ENCODE measurements around the gene AACS.
"Not testable (repeated sequence)": the region's sequence is repeated elsewhere in the genome, so short reads cannot be mapped to it uniquely, and the experiment has no call there.

DNA sequence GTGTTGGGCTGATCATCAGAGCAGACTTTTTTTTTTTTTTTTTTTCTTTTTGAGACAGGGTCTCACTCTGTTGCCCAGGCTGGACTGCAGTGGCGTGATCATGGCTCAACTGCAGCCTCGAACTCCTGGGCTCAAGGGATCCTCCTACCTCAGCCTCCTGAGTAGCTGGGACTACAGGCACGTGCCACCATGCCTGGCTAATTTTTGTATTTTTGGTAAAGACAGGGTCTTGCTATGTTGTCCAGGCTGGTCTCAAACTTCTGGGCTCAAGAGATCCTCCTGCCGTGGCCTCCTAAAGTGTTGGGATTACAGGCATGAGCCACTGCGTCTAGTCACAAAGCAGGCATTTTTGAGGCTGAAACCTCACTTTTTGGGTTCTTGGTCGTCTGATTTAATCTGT lies 23.0 kb downstream of the AACS start:
- TF ChIP-seq, protein P1, sequence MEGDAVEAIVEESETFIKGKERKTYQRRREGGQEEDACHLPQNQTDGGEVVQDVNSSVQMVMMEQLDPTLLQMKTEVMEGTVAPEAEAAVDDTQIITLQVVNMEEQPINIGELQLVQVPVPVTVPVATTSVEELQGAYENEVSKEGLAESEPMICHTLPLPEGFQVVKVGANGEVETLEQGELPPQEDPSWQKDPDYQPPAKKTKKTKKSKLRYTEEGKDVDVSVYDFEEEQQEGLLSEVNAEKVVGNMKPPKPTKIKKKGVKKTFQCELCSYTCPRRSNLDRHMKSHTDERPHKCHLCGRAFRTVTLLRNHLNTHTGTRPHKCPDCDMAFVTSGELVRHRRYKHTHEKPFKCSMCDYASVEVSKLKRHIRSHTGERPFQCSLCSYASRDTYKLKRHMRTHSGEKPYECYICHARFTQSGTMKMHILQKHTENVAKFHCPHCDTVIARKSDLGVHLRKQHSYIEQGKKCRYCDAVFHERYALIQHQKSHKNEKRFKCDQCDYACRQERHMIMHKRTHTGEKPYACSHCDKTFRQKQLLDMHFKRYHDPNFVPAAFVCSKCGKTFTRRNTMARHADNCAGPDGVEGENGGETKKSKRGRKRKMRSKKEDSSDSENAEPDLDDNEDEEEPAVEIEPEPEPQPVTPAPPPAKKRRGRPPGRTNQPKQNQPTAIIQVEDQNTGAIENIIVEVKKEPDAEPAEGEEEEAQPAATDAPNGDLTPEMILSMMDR (IDR thresholded peaks at IDR 0.05) = not testable (repeated sequence)
- not testable (repeated sequence) for TF ChIP-seq POLR2A (IDR thresholded peaks at IDR 0.05)

All from right lobe of liver (tissue), 4 donors.